B cell (primary cell): ENCODE results near the gene ABCA2. TPM values are rescaled to one million over a fixed set of nuclear protein-coding genes. Genes with fewer than 3 reads are reported as not detected.

ENCODE experiments used
- ATAC-seq: fragments of 200-7000 bp; cut with Tn5 transposase; one replicate; pipeline ENCODE4 v1.10.0; 2021; ENCODE audit warnings: low read depth, mild to moderate bottlenecking, moderate number of reproducible peaks, moderate library complexity
- CTCF ChIA-PET: fragments of 350-600 bp; sonication (Branson Sonifier 250); formaldehyde crosslinking; loops from one replicate; lab custom pipeline; 2021; ENCODE audit warnings: antibody characterized with exemption, inconsistent platforms; lab: Charles Lee
- POLR2A ChIA-PET: fragments of 350-600 bp; sonication (Branson Sonifier 250); formaldehyde crosslinking; loops from one replicate; lab custom pipeline; 2021; ENCODE audit warnings: antibody characterized with exemption; lab: Charles Lee
- DNase-seq: peaks from one replicate; pipeline ENCODE4 v3.0.0; 2013
- H2AFZ ChIP-seq: 2 replicates; pipeline ENCODE4 v1.6.1; 2012; ENCODE audit warnings: mild to moderate bottlenecking, low read depth, low read length; ENCODE audit not compliant: insufficient read depth, poor library complexity, severe bottlenecking
- H3K27ac ChIP-seq, 2 donors: 1 replicate in 1 of 2; 2 replicates in 1 of 2; pipeline ENCODE4 v1.5.1; 2012 to 2013; ENCODE audit warnings: low read length in 2 of 2, mild to moderate bottlenecking in 2 of 2, moderate library complexity in 1 of 2
- H3K27me3 ChIP-seq, 4 experiments: fragments of 200-600 bp in 1 of 4; sonication (generic) in 1 of 4; replicated peaks in 1 of 4; 1 replicate in 2 of 4; 2 replicates in 2 of 4; pipeline versions ENCODE4 v1.6.1 to v1.7.0; 2013 to 2016; ENCODE audit warnings: low read length in 3 of 4, mild to moderate bottlenecking in 2 of 4, mixed read lengths in 1 of 4, moderate library complexity in 1 of 4; ENCODE audit not compliant: insufficient read depth in 4 of 4, control insufficient read depth in 3 of 4; ENCODE audit errors: control extremely low read depth in 1 of 4
- H3K36me3 ChIP-seq, 2 experiments: replicated peaks in 1 of 2; 1 replicate in 1 of 2; 2 replicates in 1 of 2; pipeline versions ENCODE4 v1.6.1 to v1.7.1; 2013; ENCODE audit warnings: low read length in 1 of 2; ENCODE audit not compliant: insufficient read depth in 2 of 2, control insufficient read depth in 1 of 2; ENCODE audit errors: control extremely low read depth in 1 of 2, extremely low read depth in 1 of 2
- H3K4me1 ChIP-seq, 2 donors: fragments of 200-600 bp in 1 of 2; sonication (generic) in 1 of 2; 1 replicate in 1 of 2; 2 replicates in 1 of 2; pipeline versions ENCODE4 v1.5.1 to v1.6.1; 2013 to 2017; ENCODE audit warnings: low read length in 2 of 2; ENCODE audit not compliant: control insufficient read depth in 2 of 2, insufficient read depth in 2 of 2
- H3K4me2 ChIP-seq: replicated peaks from 2 replicates; pipeline ENCODE3; 2012; ENCODE audit warnings: mild to moderate bottlenecking, low read depth, low read length; ENCODE audit not compliant: poor library complexity, severe bottlenecking
- H3K4me3 ChIP-seq, 5 experiments: fragments of 200-600 bp in 1 of 5; sonication (generic) in 1 of 5; 1 replicate in 3 of 5; 2 replicates in 2 of 5; pipeline versions ENCODE4 v1.5.1 to v1.7.0; 2011 to 2016; ENCODE audit warnings: low read length in 4 of 5, mild to moderate bottlenecking in 4 of 5, low read depth in 2 of 5, control low read depth in 1 of 5, moderate library complexity in 1 of 5; ENCODE audit not compliant: insufficient read depth in 1 of 5; ENCODE audit errors: control extremely low read depth in 1 of 5, extremely low read depth in 1 of 5
- H3K79me2 ChIP-seq: fragments of 200-600 bp; sonication (generic); one replicate; pipeline ENCODE4 v1.6.0; 2016; ENCODE audit warnings: low read length; ENCODE audit not compliant: control insufficient read depth, insufficient read depth
- H3K9ac ChIP-seq: fragments of 200-600 bp; sonication (generic); 2 replicates; pipeline ENCODE4 v1.6.1; 2017; ENCODE audit warnings: mild to moderate bottlenecking, low read length, moderate library complexity
- H3K9me3 ChIP-seq, 3 donors: one replicate each; pipeline versions ENCODE4 v1.6.1 to v1.7.1; 2013; ENCODE audit warnings: low read length in 2 of 3; ENCODE audit not compliant: control insufficient read depth in 2 of 3, insufficient read depth in 1 of 3; ENCODE audit errors: control extremely low read depth in 1 of 3
- H4K20me1 ChIP-seq: 2 replicates; pipeline ENCODE4 v1.6.0; 2012; ENCODE audit warnings: mild to moderate bottlenecking, low read length; ENCODE audit not compliant: insufficient read depth, control insufficient read depth, poor library complexity, severe bottlenecking
- H3K27ac Mint-ChIP-seq: one replicate; pipeline ENCODE4 v1.8.0; 2021; ENCODE audit warnings: mixed read lengths
- H3K27me3 Mint-ChIP-seq: one replicate; pipeline ENCODE4 v1.8.0; 2021; ENCODE audit warnings: mixed read lengths
- H3K4me1 Mint-ChIP-seq: one replicate; pipeline ENCODE4 v1.8.0; 2021; ENCODE audit warnings: mixed read lengths
- H3K4me3 Mint-ChIP-seq: one replicate; pipeline ENCODE4 v1.8.0; 2021; ENCODE audit warnings: mixed read lengths
- H3K9me3 Mint-ChIP-seq: one replicate; pipeline ENCODE4 v1.8.0; 2022; ENCODE audit warnings: mixed read lengths; ENCODE audit not compliant: insufficient read depth
- EZH2 ChIP-seq: IDR thresholded peaks from 2 replicates; pipeline ENCODE4 v1.6.1; 2012; ENCODE audit warnings: borderline replicate concordance, low read depth, mild to moderate bottlenecking, moderate library complexity, low read length; ENCODE audit not compliant: insufficient read depth, poor library complexity, severe bottlenecking
- WGBS: methylation state at CpG from one replicate; pipeline ENCODE4 v1.1.5; 2013; ENCODE audit warnings: missing lambda C conversion rate; ENCODE audit not compliant: insufficient coverage; 5-methylcytosine and 5-hydroxymethylcytosine counted together
- intact Hi-C: fragments of 100-400 bp; cut with micrococcal nuclease; formaldehyde crosslinking; loops from one replicate; pipeline ENCODE4 v1.10.0; 2022
- polyA plus RNA-seq: library from polyadenylated mRNA; depleted of rRNA; stranded (reverse); fragments of >200 nt; gene quantifications from 2 replicates; pipeline ENCODE4 v1.2.3, GENCODE V29; 2012
- total RNA-seq, 2 donors: library from RNA; stranded (reverse); fragments of 120-200 nt in 1 of 2; gene quantifications; 1 replicate in 1 of 2; 2 replicates in 1 of 2; pipeline versions ENCODE4 v1.2.3 to v1.2.4, GENCODE V29; 2013 to 2022
- TF ChIP-seq, protein P1 (sequence below): fragments of 200-600 bp; IDR thresholded peaks from one replicate; pipeline ENCODE4 v1.8.0; 2022; ENCODE audit warnings: antibody characterized with exemption, mild to moderate bottlenecking

ABCA2 gene
- total and polyA plus RNA-seq, 2 donors (not counting 1 experiment from before 2014, with no cell fraction given) = 30.7 to 61.1 TPM

DNA sequence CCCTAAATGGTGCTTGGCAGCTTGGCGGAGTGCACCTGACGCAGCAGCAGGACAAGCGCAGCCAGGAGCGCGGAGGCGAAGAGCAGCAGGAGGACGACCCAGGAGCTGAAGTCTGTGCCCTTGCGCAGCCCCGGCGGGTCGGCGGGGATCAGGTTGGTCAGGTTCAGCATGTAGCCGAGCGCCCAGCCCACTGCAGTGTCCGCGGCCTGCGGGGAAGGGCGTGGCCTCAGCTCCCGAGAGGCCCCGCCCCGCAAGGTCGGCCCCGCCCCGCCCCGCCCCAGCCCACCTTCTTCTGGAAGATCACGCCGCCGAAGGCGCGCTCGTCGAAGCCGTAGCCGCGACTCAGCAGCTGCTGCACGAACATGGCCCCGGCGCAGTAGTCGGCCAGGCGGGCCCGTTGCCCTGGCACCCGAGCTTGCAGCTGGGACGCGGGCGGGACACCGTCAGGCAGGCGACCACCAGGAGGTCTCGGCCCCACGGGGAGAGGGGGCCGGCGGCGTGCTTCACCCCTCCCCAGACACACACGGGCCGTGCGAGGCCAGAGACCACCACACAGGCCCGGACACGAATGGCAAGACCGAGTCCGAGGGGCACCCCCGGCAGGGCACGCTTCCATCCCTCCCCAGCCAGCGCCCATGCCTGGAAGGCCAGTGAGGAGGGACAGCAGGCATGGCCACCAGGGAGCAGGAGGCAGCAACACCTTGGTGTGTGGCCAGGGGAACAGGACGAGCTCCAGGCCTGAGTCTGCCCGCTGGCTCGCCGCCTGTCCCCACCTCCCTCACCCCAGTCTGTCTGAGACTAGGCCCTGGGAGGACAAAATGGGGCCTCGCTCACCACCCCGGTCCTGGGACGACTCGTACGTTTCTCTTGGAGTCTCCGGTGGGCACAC, 20.9 kb upstream of the ABCA2 start:
- ChIA-PET POLR2A (no interaction called here), CTCF (interaction anchor here (0.7 to 3.2 kb wide), 4 partner anchors 11 to 250 kb away, joined by 3 to 22 read pairs (median 6); no protein-coding TSS in a partner anchor)
- peaks cover 38 to 51% of the 10 kb centered on the region in 2 donors for H3K4me1 ChIP-seq
- no peak overlapping the region for H3K9ac ChIP-seq
- Mint-ChIP-seq H3K9me3 (no peaks in the 10 kb centered on the region), H3K27ac (no peak overlapping the region), H3K4me3 (no peak overlapping the region), H3K27me3 (peaks cover 17% of the 10 kb centered on the region), H3K4me1 (peaks cover 15% of the 10 kb centered on the region)
- peaks cover 0 to 39% (median 0%) of the 10 kb centered on the region in 3 donors for H3K9me3 ChIP-seq
- H3K27me3 ChIP-seq = peaks cover 0 to 92% (median 59%) of the 10 kb centered on the region in 4 experiments
- no peak overlapping the region for H2AFZ ChIP-seq
- H3K27ac ChIP-seq = no peak overlapping the region
- no peak overlapping the region for H3K4me2 ChIP-seq
- ATAC-seq = no peak
- no peaks in the 10 kb centered on the region for H3K79me2 ChIP-seq
- no peaks in the 10 kb centered on the region for H3K36me3 ChIP-seq
- H4K20me1 ChIP-seq = peaks cover 5% of the 10 kb centered on the region
- WGBS = 47% methylated on average over 70 of the region's 72 CpGs
- no peak overlapping the region for H3K4me3 ChIP-seq
- DNase-seq = no peak
- no peak for TF ChIP-seq EZH2
- TF ChIP-seq, protein P1, sequence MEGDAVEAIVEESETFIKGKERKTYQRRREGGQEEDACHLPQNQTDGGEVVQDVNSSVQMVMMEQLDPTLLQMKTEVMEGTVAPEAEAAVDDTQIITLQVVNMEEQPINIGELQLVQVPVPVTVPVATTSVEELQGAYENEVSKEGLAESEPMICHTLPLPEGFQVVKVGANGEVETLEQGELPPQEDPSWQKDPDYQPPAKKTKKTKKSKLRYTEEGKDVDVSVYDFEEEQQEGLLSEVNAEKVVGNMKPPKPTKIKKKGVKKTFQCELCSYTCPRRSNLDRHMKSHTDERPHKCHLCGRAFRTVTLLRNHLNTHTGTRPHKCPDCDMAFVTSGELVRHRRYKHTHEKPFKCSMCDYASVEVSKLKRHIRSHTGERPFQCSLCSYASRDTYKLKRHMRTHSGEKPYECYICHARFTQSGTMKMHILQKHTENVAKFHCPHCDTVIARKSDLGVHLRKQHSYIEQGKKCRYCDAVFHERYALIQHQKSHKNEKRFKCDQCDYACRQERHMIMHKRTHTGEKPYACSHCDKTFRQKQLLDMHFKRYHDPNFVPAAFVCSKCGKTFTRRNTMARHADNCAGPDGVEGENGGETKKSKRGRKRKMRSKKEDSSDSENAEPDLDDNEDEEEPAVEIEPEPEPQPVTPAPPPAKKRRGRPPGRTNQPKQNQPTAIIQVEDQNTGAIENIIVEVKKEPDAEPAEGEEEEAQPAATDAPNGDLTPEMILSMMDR = no peak
- intact Hi-C loops = no loop called here
